ENCODE data around the gene RPS6KA5. TPM values are rescaled to one million over a fixed set of nuclear protein-coding genes. Genes with fewer than 3 reads are reported as not detected.
"Not testable (repeated sequence)": the region's sequence is repeated elsewhere in the genome, so short reads cannot be mapped to it uniquely, and the experiment has no call there.

The RPS6KA5 gene
- total RNA-seq, 1 donor from 2014 or later = 1.8 TPM

DNA sequence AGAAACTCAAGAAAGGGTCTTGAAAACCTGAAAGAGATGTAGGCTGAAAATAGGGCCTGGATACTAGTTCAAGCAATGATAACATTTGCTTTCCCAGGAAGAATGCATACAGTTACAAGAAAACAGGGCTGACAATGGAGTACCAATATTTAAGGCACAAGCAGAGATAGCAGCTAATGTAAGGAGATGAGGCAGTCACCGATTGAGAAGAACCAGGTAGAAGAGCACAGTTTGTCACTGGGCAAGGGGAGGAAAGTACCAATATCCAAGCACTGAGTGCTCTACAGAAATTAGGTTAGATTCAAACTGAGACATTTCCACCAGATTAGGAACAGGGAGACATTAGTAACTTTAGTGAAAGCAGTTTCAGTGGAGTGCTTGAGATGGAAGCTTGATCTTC, 19.9 kb downstream of the RPS6KA5 start:
- Histone ChIP-seq H3K27me3 (ENCODE audit: control insufficient read depth, insufficient read depth, low read length) (no peaks in the 10 kb centered on the region), H3K4me3 (ENCODE audit: low read depth, low read length) (no peak overlapping the region), H3K36me3 (ENCODE audit: control insufficient read depth, insufficient read depth, low read length) (no peaks in the 10 kb centered on the region)
- DNase-seq (ENCODE audit: low read depth) = no peak
- TF ChIP-seq, protein P1, sequence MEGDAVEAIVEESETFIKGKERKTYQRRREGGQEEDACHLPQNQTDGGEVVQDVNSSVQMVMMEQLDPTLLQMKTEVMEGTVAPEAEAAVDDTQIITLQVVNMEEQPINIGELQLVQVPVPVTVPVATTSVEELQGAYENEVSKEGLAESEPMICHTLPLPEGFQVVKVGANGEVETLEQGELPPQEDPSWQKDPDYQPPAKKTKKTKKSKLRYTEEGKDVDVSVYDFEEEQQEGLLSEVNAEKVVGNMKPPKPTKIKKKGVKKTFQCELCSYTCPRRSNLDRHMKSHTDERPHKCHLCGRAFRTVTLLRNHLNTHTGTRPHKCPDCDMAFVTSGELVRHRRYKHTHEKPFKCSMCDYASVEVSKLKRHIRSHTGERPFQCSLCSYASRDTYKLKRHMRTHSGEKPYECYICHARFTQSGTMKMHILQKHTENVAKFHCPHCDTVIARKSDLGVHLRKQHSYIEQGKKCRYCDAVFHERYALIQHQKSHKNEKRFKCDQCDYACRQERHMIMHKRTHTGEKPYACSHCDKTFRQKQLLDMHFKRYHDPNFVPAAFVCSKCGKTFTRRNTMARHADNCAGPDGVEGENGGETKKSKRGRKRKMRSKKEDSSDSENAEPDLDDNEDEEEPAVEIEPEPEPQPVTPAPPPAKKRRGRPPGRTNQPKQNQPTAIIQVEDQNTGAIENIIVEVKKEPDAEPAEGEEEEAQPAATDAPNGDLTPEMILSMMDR (IDR thresholded peaks at IDR 0.05; ENCODE audit: insufficient read depth, low read length, severe bottlenecking) = no peak
- no peak for FAIRE-seq

DNA sequence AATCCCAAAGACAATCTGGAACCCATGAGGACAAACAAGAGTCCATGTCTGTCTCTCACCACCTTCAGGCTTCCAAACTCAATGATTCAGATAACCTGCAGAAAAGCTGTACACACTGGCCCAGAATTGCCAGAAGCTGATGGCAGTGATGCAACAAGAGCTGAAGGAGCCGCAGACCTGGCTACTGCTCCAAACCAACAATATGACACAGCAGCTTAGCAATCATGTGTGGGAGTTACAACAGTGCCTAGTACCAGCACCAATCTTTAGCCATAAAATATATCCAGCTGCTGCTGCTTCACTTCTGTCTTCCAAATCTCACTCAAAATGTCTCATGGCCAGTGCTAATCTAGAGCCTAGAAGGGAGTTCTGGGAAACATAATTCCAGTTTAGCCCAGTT, 22.0 kb downstream of the RPS6KA5 start:
- TF ChIP-seq, protein P1 (IDR thresholded peaks at IDR 0.05; ENCODE audit: insufficient read depth, low read length, severe bottlenecking) = no peak
- H3K4me3 ChIP-seq (ENCODE audit: low read depth, low read length) = no peak overlapping the region
- DNase-seq (ENCODE audit: low read depth) (peak; percentile 91), FAIRE-seq (peak; percentile 66)
- H3K27me3 ChIP-seq (ENCODE audit: control insufficient read depth, insufficient read depth, low read length) = no peaks in the 10 kb centered on the region
- no peaks in the 10 kb centered on the region for H3K36me3 ChIP-seq (ENCODE audit: control insufficient read depth, insufficient read depth, low read length)

DNA sequence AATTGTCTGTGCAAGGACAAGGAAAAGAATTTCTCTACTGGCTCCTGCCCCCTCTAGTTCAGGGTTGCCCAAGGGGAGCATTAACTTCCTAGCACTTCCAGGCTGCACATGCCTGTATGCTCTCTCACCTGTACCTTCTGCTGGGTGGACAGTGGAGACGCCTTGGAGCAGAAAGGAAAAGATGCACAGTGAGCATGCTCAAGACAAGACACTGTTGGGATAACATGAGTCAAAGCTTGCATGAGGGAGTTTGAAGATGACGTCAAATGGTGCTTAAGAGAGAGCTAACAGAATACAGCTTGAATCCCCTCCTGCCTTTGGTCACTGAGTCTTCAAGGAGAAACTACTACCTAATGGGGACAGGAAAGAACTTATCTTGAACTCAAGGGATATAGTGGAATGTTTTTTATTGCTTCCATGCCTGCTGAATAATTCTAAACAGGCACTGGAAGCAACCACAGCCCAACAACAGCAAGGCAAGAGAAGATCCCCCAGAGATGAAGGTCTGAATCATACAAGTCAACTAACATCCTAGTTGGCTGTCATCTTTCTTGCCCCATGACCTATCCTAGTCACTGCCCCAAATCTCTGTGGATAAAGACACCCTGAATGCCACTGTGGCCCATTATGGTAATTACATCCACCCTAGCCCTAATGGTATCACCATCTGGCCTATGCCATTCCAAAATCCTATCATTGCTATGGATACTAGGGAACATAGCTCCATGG, 23.5 kb downstream of the RPS6KA5 start:
- DNase-seq (ENCODE audit: low read depth) (no peak), FAIRE-seq (peak; percentile 23)
- TF ChIP-seq, protein P1 (IDR thresholded peaks at IDR 0.05; ENCODE audit: insufficient read depth, low read length, severe bottlenecking) = no peak
- Histone ChIP-seq H3K27me3 (ENCODE audit: control insufficient read depth, insufficient read depth, low read length) (no peaks in the 10 kb centered on the region), H3K36me3 (ENCODE audit: control insufficient read depth, insufficient read depth, low read length) (no peaks in the 10 kb centered on the region), H3K4me3 (ENCODE audit: low read depth, low read length) (no peak overlapping the region)

DNA sequence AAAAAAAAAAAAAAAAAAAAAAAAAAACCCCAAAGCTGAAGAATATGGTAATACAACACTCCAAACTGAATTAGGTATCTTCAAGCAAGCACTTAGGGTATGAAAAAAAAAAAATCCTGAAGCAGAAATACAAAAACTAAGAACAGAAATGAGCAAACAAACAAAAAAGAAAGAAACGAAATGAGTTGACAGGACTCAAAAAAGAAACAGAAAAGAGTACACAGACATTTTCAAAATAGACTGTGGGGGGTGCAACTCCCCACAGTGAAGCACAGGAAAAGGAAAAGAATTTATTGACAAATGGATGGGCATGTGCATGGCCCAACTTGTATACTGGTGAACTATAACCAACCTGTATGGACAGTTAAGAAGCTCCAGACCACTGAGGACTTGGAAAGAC, 24.6 kb downstream of the RPS6KA5 start:
- TF ChIP-seq, protein P1 (IDR thresholded peaks at IDR 0.05; ENCODE audit: insufficient read depth, low read length, severe bottlenecking) = no peak
- DNase-seq (ENCODE audit: low read depth) (no peak), FAIRE-seq (no peak)
- no peak overlapping the region for H3K4me3 ChIP-seq (ENCODE audit: low read depth, low read length)
- H3K36me3 ChIP-seq (ENCODE audit: control insufficient read depth, insufficient read depth, low read length) = no peaks in the 10 kb centered on the region
- no peaks in the 10 kb centered on the region for H3K27me3 ChIP-seq (ENCODE audit: control insufficient read depth, insufficient read depth, low read length)

DNA sequence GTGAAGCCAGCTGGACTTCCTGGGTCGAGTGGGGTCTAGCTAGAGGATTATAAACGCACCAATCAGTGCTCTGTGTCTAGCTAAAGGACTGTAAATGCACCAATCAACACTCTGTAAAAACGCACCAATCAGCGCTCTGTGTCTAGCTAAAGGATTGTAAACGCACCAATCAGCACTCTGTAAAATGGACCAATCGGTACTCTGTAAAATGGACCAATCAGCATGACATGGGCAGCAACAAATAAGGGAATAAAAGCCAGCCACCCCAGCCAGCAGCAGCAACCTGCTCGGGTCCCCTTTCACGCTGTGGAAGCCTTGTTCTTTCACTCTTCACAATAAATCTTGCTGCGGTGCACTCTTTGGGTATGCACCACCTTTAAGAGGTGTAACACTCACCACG, 26.1 kb downstream of the RPS6KA5 start:
- not testable (repeated sequence) for H3K27me3 ChIP-seq (ENCODE audit: control insufficient read depth, insufficient read depth, low read length); DNase-seq (ENCODE audit: low read depth); H3K36me3 ChIP-seq (ENCODE audit: control insufficient read depth, insufficient read depth, low read length); FAIRE-seq; H3K4me3 ChIP-seq (ENCODE audit: low read depth, low read length)

DNA sequence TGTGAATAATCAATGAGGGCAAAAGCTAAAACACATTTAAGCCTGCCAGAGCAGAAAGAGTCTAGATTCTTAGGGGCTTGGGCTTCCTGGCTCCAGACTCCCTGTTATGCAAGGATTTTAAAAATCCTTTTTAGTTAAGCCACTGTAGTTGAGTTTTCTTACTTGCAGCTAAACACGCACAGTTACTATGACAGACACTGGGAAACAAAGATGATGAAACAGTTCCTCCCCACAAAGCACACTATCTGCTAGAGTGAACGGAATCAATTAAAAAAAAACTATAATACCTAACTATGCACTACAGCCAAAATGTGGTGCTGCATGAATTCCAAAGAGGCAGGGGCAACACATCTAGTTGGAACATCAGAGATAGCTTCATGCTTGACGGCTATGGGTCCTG, 28.2 kb downstream of the RPS6KA5 start:
- H3K36me3 ChIP-seq (ENCODE audit: control insufficient read depth, insufficient read depth, low read length) = no peaks in the 10 kb centered on the region
- DNase-seq (ENCODE audit: low read depth) = no peak
- no peak for FAIRE-seq
- H3K4me3 ChIP-seq (ENCODE audit: low read depth, low read length) = no peak overlapping the region
- H3K27me3 ChIP-seq (ENCODE audit: control insufficient read depth, insufficient read depth, low read length) = no peaks in the 10 kb centered on the region
- TF ChIP-seq, protein P1 (IDR thresholded peaks at IDR 0.05; ENCODE audit: insufficient read depth, low read length, severe bottlenecking) = no peak

Measured in bronchial epithelial cell (primary cell).